ENCODE measurements around the gene RASAL1. TPM values are rescaled to one million over a fixed set of nuclear protein-coding genes. Genes with fewer than 3 reads are reported as not detected.

The RASAL1 gene, protein sequence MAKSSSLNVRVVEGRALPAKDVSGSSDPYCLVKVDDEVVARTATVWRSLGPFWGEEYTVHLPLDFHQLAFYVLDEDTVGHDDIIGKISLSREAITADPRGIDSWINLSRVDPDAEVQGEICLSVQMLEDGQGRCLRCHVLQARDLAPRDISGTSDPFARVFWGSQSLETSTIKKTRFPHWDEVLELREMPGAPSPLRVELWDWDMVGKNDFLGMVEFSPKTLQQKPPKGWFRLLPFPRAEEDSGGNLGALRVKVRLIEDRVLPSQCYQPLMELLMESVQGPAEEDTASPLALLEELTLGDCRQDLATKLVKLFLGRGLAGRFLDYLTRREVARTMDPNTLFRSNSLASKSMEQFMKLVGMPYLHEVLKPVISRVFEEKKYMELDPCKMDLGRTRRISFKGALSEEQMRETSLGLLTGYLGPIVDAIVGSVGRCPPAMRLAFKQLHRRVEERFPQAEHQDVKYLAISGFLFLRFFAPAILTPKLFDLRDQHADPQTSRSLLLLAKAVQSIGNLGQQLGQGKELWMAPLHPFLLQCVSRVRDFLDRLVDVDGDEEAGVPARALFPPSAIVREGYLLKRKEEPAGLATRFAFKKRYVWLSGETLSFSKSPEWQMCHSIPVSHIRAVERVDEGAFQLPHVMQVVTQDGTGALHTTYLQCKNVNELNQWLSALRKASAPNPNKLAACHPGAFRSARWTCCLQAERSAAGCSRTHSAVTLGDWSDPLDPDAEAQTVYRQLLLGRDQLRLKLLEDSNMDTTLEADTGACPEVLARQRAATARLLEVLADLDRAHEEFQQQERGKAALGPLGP
- 53.1 TPM for total RNA-seq

DNA sequence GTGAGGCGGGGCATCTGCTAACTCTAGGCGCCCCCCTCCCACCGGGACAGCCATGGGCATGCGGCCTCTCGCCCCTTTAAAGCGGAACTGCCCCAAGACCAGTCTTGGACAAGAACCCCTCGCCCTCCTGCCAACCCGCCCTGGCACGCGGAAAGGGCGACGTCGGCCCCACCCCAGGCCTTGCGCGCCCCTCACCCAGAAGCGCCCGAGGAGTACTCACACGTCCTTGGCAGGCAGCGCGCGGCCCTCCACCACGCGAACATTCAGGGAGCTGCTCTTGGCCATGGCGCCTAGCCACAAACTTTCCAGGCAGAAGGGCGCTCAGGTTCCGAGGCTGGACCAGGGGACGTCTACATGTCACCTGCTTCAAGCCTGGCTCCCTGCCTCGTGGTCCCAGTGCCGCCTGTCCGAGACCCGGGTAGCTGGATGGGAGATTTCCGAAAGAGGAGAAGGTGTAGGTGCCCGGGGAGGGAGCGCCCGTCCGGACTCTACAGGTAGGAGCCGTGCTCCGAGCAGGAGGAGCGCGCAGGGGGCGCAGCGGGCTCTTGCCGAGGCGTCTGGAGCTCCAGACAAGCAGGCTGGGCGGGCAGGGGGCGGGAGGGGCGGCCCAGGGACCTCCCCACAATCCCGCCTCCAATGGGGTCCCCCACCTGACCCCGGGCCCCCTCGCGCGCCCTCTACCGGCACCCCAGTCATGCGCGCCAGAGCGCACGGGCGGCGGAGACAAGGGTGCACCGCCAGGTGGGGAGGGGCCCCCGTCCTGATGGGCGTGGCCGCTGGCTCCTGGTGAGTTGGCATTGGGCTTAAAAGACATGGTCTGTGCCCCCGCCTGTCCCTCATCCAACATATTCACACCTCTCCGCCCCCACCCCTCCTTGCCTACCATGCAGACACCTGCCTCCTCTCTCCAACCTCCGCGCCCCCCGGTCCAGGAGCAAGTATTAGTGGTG lies at the start of gene RASAL1:
Gene RASAL1 (minus strand): TSS at position 584 of the 950 bp plus-strand sequence. CDS start 299 bp downstream, at position 285.
- ATAC-seq, result peak; percentile 85

DNA sequence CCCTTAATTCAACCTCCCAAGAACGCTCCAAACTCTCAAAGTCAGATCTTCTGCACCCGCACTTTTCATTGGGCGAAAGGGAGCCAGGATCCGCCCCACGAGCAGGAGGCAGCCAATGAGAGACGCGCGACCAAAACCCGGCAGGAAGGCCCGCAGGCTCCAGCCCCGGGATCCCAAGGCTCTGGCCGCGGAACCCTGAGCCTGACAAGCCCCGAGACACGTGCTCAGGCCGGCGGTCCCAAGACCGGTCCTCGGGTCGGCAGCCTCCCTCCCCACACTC lies 49.3 kb upstream of the RASAL1 start:
- ATAC-seq, result peak; percentile 85

DNA sequence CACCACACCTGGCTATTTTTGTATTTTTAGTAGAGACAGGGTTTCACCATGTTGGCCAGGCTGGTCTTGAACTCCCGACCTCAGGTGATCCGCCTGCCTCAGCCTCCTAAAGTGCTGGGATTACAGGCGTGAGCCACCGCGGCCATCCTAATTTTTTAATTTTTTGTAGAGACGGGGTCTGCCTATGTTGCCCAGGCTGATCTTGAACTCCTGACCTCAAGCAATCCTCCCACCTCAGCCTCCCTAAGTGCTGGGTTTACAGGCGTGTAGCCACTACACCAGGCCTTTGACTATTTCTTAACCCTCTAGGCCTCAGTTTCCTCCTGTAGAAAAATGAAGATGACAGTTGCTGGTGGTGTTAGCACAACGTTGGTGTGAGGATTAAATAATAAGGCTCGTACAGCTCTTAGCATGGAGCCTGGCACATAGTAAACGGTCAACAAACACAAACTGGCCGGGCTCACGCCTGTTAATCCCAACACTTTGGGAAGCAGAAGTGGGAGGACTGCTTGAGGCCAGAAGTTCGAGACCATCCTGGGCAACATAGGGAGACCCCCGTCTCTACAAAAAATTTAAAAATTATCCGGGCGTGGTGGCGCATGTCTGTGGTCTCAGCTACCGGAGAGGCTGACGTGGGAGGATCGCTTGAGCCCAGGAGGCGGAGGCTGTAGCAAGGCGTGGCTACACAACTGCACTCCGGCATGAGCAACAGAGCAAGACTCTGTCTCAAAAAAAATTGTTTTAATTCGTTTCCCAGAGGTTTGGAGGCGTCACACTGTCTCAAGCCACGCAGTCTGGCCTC lies 48.7 kb upstream of the RASAL1 start:
- peak; percentile 26 for ATAC-seq

DNA sequence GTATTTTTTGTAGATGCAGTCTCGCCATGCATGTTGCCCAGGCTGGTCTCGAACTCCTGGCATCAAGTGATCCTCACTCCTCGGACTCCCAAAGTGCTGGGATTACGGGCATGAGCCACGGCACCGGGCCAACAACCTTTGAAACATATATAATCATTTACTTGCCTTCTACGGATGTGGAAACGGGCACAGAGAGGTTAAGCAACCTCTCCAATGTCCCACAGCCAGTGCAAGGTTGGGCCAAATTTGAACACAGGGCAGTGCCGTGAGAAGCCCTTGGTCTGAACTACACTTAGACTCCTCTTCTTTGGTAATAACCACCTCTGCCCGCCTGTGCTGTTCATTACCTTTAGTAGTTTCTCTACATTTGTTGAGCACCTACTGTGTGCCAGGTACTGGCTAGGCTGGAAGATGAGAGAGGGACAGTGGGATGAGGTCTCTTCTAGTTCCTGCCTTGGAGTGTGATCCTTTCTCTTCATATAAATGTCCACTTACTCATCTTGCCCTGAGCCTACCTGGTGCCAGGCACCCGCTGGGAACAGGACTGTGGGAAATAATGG lies 47.5 kb upstream of the RASAL1 start:
- no peak for ATAC-seq

DNA sequence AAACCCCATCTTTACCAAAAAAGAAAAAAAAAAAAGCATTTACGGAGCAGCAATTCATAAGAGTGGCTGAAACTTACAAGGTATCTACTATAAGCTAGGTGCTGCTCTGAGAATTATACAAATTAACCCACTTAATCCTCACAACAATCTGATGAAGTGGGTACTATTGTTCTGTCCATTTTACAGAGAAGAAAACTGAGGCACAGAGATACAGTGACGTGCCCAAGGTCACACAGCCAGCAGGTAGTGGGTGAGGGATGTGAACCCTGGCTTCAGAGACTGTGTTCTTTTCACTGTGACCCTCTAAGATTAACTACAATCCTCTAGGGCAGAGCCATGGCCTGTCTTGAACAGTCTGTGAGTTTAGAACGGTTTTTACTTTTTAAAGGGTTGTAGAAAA lies 46.4 kb upstream of the RASAL1 start:
- ATAC-seq, result no peak

DNA sequence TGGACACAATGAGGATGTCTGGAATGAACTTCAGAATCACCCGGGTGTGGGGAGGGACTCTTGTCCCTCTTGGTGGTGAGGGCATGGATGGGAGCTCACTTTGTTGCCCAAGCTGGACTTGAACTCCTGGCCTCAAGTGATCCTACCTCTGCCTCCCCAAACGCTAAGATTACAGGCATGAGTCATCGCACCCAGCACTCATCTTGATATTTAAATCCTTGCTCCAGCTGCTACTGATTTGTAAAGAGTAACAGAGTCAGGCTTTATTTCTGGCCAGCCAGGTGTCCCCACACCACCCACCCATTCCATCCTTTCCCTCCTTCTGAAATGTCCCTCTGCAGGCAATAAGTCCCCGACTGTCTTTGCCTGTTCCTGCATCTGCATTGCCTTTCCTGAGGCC lies 44.8 kb upstream of the RASAL1 start:
- no peak for ATAC-seq

DNA sequence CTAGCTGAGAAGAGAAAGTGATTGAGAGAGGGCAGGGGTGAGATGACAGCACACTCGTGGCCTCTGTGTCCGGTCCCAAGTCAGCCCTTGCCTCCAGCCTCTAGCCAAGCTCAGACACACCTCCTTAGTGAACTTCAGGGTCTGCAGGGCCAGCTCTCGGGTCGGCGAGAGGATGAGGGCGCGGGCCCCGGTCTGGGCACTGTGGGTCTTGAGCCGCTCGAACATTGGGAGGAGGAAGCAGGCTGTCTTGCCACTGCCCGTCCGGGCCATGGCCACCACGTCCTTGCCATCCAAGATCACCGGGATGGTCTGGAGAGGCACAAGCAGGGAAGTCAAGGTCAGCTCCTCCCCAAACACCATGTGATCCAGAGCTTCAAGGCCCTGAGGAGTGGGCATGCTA lies 43.5 kb upstream of the RASAL1 start:
- ATAC-seq, result no peak

DNA sequence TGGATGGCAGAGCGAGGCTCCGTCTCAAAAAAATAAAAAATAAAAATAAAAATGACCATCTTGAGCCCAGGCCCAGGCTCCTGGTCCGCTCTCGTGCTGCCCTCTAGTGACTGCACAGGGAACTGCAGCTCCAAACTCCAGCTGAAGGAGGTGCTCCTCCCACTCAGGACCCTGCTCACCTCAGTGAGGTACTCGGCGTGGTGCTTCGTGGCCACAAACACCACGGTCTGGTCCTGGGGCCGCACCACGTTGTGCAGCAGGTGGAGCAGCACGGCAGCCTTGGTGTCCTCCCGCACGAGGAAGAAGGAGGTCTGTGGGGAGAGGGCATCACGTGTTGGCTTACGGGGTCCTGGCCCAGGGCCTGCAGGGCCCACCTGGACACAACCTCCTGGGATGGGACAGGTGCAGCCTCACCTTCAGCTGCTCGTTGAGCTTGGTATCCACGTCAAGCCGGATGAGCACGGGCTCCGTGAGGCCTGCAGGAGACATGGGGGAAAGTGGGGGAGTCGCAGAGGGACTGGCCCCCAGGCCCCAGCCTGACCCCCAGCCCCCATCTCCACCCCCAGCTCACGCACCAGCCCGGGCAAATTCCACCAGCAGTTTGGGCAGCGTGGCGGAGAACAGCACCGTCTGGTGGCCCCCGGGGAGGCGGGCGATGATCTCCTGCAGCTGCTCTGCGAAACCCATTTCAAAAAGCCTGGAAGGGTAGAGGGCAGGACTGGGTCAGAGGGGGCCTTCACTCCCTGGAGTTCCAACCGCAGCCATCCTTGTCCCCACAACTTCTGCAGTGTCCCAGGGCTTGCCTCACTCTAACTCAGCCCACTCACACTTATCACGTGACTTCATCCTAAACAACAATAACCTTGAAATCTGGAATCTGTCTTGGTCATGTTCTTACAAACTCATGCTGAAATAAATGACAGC lies 39.2 kb upstream of the RASAL1 start:
- peak; percentile 87 for ATAC-seq

DNA sequence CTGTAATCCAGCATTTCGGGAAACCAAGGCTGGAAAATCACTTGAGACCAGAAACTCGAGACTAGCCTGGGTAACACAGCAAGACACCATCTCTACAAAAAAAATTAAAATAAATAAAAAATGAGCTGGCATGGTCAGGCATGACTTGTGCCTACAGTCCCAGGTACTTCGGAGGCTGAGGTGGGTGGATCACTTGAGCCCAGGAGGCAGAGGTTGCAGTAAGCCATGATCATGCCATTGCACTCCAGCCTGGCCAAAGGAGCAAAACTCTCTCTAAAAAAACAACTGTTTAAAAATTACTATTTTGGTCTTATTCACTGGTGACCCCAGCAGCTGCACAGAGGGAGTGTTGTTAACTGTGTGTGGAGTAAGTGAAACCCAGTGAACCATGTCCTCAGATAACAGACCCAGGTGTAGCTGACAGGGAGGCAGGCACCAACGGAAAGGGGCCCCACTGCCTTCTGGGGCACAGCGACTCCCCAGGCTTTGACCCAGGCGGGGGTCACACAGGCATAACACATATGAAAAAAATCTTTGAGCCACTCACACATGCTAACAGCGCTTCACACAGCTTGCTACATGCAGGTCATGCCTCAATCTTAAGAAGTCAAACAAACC lies 37.6 kb upstream of the RASAL1 start:
- no peak for ATAC-seq

DNA sequence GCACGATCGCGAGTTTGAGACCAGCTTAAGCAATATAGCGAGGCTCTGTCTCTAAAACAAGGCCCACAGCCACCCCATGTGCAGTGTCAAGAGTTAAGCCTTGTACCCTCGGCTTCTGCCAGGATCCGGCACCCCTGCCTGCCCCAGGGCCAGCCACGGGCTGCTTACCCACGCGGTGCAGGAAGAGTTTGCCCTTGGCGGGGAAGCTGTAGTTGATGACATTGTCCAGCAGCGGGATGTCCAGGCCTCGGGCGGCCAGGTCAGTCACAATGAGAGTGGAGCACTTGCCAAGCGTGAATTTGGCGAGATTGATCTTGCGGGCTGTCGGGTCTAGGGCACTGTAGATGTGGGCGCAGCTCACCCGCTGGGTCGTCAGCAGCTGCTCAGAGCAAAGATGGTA lies 36.6 kb upstream of the RASAL1 start:
- ATAC-seq, result no peak

DNA sequence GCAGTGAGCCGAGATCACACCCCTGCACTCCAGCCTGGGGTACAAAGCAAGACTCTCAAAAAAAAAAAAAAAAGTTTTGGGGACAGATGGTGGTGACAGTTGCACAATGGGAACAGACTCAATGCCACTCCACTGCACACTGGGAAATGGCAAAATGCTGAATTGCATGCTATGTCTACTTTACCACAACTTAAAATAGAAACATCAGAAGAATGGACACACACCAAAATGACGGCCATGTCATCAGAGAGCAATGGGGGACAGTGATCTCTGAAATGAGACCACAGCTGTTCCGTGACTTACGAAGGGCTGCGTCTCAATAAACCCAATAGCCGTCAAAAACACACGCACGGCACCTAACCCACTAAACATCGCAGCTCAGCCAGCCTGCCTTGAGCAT lies 36.0 kb upstream of the RASAL1 start:
- no peak for ATAC-seq

DNA sequence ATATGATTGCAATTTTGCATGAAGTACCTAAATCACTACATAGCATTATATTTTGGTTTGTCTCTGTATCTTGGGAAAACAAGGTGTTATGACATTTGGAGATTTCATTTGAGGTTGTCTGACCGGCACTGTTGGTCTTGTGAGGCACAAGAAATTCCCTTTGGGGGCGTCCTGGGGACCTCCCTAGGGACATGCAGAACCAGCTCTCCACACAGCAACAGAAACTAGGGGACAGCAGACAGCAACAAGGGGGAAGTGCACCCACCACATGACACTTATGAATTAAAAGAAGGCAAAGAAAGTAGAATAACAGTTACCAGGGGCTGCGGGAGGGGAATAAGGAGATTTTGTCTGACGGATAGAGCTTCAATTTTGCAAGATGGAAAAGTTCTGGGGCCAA lies 35.4 kb upstream of the RASAL1 start:
- ATAC-seq, result no peak

DNA sequence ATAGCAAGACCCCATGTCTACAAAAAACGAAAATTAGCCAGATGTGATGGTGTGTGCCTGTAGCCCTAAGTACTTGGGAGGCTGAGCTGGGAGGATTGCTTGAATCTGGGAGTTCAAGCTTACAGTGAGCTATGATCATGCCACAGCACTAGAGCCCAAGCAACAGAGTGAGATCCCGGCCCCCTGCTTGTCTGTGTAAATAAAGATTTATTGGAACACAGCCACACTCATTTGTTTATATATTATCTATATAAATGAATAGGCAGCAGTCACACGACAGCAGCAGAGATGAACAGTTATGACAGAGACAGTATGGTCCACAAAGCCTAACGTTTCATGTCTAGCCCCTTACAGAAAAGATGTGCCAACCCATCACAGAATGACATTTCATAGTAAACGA lies 34.9 kb upstream of the RASAL1 start:
- ATAC-seq, result no peak

DNA sequence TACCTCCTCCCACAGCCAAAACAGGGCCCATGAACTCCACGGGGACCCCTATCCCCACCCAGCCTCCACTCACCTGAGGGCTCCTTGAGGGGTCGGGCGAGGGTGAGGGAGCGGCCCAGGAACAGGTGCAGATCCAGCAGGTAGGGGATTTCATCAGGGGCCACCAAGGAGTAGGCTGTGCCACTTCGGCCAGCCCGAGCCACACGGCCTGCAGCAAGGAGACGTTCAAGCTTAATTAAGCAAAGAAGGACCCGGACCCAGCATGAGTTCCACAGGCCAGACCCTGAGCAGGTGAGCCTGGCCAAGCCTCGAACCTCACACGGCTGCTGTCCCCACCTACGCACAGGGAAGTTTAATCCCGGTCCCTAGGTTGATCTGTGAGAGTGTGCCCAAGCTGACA lies 34.1 kb upstream of the RASAL1 start:
- ATAC-seq, result no peak

DNA sequence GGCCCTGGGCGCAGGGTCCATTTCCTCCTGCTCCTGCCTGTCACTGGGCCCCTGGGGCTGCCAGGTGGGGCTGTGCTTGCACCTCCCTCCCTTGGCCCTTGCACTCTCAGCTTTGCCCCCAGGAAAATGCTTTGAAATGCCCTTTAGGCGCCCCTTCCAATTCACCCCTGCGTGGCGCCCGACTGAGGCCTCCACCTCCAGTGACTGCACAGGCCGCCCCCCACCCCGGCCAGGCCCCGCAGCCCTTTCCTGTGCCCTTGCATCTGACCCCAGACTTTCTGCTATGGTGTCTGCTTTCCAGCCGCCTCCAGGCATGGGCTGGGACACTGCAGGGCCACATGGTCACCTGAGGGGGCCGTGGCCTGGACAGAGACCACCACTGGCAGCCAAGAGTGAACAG lies 32.3 kb upstream of the RASAL1 start:
- ATAC-seq, result no peak

DNA sequence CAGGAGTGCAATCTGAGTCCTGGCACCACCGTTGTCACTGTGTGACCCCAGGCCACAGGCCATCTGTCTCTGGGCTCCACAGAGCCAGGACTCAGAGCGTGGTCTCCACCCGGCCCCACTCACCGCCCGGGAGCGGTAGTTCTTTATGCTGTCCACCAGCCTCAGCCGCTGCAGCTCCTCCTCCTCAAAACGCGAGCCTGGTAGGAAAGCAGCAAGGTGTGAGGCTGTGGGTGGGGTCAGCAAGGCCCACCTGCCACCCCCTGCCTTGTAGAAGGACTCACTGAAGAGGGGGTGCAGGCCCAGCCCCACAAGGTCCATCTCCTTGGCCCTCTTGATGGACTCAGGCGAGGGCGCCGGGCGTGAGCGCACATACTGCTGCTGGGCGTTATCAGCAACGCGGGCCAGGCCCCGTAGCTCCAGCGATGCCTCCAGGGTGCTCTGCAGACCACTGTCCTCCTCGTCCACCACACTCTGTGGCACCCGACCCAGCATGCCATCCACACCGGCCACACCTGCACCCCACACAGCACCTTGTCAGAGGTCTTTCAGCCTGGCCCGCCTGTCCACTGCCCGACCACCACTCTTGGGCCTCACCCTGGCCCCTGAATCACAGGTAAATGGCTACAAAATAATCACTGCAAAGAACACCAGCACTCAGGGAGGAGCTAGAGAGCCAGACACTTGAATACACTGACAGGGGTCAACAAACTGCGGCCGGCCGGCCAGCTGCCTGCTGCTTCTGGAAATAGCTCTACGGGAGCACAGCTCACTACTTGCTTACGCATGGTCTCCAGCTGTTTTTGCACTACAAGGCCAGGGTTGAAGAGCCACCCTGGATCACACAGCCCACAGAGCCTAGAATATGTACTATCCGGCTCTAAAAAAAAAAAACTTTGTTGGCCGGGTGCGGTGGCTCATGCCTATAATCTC lies 30.2 kb upstream of the RASAL1 start:
- no peak for ATAC-seq

DNA sequence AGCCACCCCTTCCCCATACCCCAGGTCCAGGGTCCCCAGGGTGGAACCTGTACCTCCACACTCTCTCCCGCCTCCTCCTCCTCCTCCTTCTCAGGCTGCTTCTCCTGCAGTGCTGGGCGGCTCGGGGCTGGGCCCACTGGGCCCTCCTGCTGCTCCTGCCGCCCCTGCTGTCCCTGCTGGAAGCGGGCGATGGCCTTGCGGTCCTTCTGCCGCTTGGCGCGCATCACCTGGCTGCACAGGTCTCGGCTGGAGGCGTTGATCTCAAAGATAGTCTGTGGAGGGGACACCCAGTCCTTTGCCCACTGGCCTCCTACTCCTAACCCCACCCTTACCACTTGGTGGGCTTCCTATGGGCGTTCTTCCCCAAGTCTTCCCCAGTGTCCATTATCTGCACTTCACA lies 28.5 kb upstream of the RASAL1 start:
- no peak for ATAC-seq

DNA sequence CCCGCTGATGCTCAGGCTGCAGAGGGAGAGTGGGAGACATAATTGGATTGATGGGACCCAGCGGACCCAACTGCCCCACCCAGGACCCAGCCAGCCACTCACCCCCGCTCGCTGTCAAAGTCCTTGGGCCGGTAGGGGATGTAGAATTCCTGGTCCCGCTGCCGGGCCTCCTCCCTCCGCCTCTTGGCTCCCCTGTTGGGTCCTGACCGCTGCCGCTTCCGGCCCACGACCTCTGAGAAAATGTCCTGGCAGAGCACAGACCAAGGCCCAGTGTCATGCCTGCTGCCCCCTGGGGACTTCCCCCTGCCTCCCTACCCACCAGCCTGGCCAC lies 27.4 kb upstream of the RASAL1 start:
- ATAC-seq, result no peak
